GM12878 (cell line): ENCODE measurements around the gene TBL3.

Experiments used
- NR2C2 ChIP-seq: IDR thresholded peaks from 2 replicates; pipeline ENCODE4 v1.6.1; 2011; ENCODE audit warnings: borderline replicate concordance, low read depth; ENCODE audit not compliant: control insufficient read depth, insufficient read length
- RAD21 ChIP-seq: IDR thresholded peaks from 2 replicates; pipeline ENCODE4 v1.6.1; 2011; ENCODE audit warnings: mild to moderate bottlenecking, low read depth, low read length, moderate library complexity; ENCODE audit not compliant: insufficient read depth
- SIN3A ChIP-seq: IDR thresholded peaks from 2 replicates; pipeline ENCODE4 v1.6.1; 2012; ENCODE audit warnings: low read depth, low read length, improper control_type of control experiment
- TBL1XR1 ChIP-seq: IDR thresholded peaks from 2 replicates; pipeline ENCODE4 v1.6.1; 2012; ENCODE audit warnings: low read depth, low read length, improper control_type of control experiment
- YY1 ChIP-seq: IDR thresholded peaks from 2 replicates; pipeline ENCODE4 v1.6.1; 2011; ENCODE audit warnings: low read depth, mild to moderate bottlenecking, low read length
- TF ChIP-seq, protein P1 (sequence below), 3 experiments: IDR thresholded peaks in 2 of 3; conservative IDR thresholded peaks in 1 of 3; 2 replicates each; pipeline ENCODE4 v1.5.1; 2011; ENCODE audit warnings: low read depth in 3 of 3, low read length in 3 of 3, mild to moderate bottlenecking in 3 of 3, control low read depth in 2 of 3, moderate library complexity in 2 of 3, inconsistent platforms in 1 of 3, mixed read lengths in 1 of 3; ENCODE audit not compliant: control insufficient read depth in 2 of 3, insufficient read depth in 1 of 3; ENCODE audit errors: extremely low read depth in 1 of 3
- TF ChIP-seq, protein P2 (sequence below): fragments of 450-650 bp; IDR thresholded peaks from 2 replicates; pipeline ENCODE4 v1.6.1; 2016; ENCODE audit warnings: mild to moderate bottlenecking, moderate library complexity, borderline replicate concordance
- TF ChIP-seq, protein P3 (sequence below): IDR thresholded peaks from 2 replicates; pipeline ENCODE4 v1.6.1; 2011; ENCODE audit warnings: mild to moderate bottlenecking, low read depth, low read length, moderate library complexity; ENCODE audit not compliant: insufficient replicate concordance
- TF ChIP-seq, protein P4 (sequence below): IDR thresholded peaks from 2 replicates; pipeline ENCODE4 v1.6.1; 2012; ENCODE audit warnings: low read depth, low read length, improper control_type of control experiment

DNA sequence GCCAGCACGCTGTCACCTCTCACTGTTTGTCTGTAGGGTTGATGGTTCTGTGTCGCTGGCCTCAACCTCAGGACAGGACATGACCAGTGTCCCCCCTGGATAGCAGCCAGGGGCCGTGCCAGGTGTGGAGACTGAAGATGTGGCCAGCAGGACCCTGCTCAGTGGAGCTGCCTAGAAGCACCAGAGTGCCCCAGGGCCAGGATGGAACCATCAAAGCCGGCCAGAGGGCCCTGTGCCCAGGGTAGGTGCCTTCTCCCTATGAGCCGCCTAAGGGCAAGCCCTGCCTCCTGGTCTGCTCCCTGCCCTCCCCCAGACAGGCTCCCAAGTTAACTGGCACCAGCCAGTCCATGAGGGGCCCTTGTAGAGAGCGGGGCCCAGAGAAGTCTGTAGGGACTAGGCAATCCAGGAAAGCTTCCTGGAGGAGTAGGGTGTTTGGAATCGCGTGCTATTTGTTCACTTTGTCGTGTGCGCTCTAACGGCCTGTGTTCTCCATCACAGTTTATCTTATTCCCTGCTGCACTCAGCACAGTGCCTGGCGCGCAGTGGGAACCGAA is 13.1 kb upstream of the TBL3 start:
- TF ChIP-seq, protein P1, sequence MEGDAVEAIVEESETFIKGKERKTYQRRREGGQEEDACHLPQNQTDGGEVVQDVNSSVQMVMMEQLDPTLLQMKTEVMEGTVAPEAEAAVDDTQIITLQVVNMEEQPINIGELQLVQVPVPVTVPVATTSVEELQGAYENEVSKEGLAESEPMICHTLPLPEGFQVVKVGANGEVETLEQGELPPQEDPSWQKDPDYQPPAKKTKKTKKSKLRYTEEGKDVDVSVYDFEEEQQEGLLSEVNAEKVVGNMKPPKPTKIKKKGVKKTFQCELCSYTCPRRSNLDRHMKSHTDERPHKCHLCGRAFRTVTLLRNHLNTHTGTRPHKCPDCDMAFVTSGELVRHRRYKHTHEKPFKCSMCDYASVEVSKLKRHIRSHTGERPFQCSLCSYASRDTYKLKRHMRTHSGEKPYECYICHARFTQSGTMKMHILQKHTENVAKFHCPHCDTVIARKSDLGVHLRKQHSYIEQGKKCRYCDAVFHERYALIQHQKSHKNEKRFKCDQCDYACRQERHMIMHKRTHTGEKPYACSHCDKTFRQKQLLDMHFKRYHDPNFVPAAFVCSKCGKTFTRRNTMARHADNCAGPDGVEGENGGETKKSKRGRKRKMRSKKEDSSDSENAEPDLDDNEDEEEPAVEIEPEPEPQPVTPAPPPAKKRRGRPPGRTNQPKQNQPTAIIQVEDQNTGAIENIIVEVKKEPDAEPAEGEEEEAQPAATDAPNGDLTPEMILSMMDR (IDR thresholded peaks at IDR 0.05 in 2 of 3, conservative IDR thresholded peaks at IDR 0.05 in 1 of 3; ENCODE audit: control insufficient read depth in 2 of 3, extremely low read depth in 1 of 3, insufficient read depth in 1 of 3, low read depth in 3 of 3, low read length in 3 of 3): no peak
- no peak for TF ChIP-seq NR2C2
- TF ChIP-seq, protein P2, sequence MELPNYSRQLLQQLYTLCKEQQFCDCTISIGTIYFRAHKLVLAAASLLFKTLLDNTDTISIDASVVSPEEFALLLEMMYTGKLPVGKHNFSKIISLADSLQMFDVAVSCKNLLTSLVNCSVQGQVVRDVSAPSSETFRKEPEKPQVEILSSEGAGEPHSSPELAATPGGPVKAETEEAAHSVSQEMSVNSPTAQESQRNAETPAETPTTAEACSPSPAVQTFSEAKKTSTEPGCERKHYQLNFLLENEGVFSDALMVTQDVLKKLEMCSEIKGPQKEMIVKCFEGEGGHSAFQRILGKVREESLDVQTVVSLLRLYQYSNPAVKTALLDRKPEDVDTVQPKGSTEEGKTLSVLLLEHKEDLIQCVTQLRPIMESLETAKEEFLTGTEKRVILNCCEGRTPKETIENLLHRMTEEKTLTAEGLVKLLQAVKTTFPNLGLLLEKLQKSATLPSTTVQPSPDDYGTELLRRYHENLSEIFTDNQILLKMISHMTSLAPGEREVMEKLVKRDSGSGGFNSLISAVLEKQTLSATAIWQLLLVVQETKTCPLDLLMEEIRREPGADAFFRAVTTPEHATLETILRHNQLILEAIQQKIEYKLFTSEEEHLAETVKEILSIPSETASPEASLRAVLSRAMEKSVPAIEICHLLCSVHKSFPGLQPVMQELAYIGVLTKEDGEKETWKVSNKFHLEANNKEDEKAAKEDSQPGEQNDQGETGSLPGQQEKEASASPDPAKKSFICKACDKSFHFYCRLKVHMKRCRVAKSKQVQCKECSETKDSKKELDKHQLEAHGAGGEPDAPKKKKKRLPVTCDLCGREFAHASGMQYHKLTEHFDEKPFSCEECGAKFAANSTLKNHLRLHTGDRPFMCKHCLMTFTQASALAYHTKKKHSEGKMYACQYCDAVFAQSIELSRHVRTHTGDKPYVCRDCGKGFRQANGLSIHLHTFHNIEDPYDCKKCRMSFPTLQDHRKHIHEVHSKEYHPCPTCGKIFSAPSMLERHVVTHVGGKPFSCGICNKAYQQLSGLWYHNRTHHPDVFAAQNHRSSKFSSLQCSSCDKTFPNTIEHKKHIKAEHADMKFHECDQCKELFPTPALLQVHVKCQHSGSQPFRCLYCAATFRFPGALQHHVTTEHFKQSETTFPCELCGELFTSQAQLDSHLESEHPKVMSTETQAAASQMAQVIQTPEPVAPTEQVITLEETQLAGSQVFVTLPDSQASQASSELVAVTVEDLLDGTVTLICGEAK: no peak
- no peak for TF ChIP-seq YY1
- no peak for TF ChIP-seq SIN3A
- TF ChIP-seq RAD21: no peak
- no peak for TF ChIP-seq TBL1XR1
- TF ChIP-seq, protein P3, sequence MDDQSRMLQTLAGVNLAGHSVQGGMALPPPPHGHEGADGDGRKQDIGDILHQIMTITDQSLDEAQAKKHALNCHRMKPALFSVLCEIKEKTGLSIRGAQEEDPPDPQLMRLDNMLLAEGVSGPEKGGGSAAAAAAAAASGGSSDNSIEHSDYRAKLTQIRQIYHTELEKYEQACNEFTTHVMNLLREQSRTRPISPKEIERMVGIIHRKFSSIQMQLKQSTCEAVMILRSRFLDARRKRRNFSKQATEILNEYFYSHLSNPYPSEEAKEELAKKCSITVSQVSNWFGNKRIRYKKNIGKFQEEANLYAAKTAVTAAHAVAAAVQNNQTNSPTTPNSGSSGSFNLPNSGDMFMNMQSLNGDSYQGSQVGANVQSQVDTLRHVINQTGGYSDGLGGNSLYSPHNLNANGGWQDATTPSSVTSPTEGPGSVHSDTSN: no peak
- TF ChIP-seq, protein P4, sequence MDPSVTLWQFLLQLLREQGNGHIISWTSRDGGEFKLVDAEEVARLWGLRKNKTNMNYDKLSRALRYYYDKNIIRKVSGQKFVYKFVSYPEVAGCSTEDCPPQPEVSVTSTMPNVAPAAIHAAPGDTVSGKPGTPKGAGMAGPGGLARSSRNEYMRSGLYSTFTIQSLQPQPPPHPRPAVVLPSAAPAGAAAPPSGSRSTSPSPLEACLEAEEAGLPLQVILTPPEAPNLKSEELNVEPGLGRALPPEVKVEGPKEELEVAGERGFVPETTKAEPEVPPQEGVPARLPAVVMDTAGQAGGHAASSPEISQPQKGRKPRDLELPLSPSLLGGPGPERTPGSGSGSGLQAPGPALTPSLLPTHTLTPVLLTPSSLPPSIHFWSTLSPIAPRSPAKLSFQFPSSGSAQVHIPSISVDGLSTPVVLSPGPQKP: no peak
